Dedifferentiated amniotic fluid mesenchymal stem cell (primary cell): ENCODE results near the gene CIPC.

ENCODE experiments used
- DNase-seq: peaks from one replicate; pipeline ENCODE4 v3.0.0-alpha.2; 2016; ENCODE audit errors: extremely low spot score

Gene CIPC

DNA sequence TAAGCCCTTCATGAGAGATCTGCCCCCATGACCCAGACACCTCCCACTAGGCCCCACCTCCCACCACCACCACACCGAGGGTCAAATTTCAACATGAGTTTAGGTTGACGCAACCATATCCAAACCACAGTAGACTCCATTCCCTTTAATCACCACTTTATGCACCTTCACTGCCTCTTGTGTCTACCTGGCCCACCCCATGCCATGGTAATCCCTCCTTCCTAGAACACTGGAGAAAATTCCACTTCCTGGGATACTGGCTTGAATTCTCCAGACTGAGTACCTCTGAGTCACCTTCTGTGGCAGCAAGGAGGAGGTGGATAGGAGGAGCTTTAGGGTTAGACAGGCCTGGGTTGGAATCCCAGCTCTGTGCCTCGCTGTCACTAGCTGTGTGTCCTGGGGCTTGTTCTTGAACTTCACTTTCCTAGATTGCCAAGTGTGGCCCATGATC, 26.1 kb upstream of the CIPC start:
- no peak for DNase-seq

GRCh38 chr14:77074969-77075368, 23.1 kb upstream of the CIPC start:
- DNase-seq, result no peak

DNA sequence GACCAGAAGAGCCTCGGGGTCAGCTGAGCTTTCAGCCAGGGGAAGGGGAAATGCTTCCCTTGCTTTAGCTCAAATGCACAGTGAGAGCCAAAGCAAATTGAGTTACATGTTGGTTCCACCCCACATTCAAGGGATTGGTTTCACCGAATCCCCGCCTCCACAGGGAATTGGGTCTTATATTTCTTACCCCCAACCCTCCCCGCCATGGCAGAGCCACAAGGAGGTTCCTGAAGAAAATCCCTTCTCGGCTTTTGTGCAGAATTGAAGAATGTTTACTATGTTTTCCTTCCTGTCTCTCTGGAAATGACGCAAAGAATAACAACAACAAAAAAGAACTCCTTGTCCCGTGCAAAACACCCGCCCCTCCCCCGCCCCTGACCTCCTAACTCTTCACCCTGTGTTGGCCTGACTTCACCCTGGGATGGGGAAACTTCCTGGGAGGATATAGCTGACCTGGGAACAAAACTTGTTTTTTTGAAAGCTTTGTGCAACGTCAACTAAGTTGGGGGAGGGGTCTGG, 21.9 kb upstream of the CIPC start:
- DNase-seq, result peak; percentile 32

- DNase-seq, result no peak
Observed at GRCh38 chr14:77077040-77077439, 21.0 kb upstream of the CIPC start.

DNA sequence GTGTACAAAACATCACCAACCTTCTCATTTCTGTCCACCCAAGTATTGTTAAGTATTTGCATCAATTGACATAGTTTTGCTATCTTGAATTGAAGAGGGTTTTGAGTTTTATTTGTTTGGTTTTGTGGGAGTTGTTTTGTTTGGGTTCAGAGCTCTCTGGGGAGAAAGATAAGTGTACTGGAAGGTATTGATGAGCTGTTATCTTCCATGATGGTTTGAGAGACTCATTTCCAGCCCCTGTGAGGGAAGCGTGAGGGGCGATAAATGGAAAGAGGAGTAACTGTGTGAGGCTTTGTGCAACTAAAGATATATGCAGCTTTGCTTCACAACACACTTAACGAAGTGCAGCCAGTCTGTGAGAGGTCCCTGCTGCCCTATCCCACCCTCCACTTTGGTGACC, 15.7 kb upstream of the CIPC start:
- no peak for DNase-seq

DNA sequence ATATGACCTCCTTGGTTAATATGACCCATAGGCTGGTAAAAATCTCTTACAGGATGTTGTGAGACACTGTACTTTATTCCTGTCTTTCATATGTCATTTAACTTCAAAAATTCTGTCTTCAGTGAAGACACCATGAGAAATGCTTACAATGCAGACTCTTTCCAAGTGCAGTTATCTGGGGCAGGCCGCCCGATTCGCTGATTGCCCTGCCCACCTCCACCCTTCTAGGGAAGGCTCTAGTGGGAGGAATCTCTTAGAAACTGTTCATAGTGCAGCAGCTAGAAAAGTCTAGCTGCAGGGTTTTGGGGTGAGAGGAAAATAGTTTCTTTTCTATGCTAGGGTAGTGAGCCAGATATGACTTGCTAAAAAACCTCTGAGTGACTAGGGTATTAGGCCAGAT, 15.0 kb upstream of the CIPC start:
- no peak for DNase-seq

DNA sequence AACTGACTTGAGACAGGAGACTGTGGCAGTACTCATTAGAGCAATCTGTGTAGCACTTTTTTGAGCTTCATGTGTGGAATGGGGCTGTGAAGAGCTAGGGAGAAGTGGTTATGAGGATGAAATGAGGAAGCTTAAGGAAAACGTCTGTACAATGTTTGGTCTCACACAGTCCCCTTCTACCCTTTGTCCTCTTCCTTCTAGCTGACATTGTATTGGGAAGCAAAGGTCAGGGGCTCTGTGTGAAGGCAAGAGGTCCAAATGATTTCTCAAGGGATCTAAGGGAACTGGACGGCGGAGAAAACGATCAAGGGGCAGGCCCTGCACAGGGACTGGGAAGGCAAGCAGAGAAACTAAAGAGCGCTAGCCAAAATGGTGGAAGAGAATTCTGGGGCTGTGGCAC, 13.1 kb upstream of the CIPC start:
- no peak for DNase-seq

DNA sequence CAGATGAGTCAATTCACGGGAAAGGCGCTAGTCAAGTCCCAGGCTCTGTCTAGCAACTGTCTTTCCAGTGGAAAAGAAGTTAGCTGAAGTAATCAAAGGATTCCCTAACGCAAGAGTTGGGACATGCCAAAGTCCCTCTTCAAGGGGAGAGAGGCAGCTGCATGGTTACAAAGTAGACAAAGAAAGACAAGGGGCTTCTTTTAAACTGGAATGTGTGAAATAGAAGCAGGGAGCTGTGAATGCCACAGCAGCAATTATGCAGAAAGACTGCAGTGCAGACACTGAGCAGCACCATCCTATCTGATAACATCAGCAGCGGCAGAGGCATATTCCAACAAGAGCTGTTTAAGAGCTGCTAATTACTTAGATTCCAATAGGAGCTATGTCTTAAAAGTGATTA, 12.5 kb upstream of the CIPC start:
- no peak for DNase-seq

DNA sequence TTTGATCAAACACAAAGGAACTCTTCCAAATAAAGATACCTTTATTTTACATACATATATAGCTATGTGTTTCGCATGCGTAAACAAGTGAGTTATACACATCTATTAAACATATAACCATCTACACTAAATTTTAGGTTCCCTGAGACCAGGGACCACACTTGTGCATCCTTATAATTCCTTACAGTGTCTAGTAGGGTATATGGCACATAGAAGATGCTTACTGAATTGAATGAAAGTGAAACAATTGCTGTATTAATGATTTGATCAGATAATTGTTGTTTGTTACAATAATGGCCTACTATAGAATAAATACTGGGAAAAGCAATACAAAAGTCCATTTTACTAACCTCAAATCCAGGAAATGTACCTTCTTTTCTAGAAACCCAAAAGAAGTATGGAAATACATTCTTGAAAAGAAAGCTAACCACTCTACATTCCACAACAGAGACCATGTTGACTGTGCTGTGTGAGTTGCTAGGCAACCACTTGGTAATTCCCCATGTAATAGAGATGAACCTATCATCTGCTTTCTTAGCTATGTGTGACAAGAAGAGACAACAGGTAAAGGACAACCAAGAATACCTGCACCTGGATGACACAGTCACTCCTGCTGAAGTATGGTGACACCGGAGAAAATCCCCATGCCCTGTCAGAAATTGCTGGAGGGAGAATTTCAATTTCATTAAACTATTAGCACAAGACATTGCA, 11.9 kb upstream of the CIPC start:
- DNase-seq, result peak; percentile 21

DNA sequence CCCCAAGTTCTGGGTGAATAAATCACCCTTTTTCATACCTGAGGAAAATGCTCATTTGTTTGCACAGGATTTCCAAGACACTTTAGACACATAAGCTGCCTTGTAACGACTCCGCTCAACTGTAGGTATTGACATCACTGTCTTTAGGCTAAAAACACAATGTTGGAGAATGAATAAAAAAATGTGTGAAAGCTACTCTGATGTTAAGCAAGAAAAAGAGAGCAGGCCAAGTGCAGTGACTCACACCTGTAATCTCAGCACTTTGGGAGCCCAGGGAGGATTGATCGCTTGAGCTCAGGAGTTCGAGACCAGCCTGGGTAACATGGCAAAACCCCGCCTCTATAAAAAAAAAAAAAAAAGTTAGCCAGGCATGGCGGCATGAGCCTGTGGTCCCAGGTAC, 11.1 kb upstream of the CIPC start:
- DNase-seq, result no peak

DNA sequence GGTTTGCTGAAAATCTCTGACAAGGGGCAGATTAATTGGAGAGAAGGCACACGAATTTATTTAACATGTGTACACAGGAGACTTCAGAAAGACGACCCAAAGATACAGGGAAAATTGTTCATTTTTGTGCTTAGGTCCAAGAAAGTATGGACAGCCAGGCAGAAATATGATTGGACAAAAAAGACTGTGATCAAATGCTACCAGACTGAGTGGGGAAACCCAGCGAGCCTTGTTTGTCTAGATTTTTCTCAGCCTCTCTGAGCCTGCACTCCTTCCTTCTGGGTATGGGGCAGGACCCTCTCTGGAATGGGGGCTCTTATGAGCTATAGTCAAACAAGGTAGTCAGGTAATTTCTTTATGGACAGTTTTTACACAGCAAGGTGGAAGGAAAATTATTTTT, 10.4 kb upstream of the CIPC start:
- DNase-seq, result no peak

GRCh38 chr14:77088219-77088618, 9.8 kb upstream of the CIPC start:
- no peak for DNase-seq

DNA sequence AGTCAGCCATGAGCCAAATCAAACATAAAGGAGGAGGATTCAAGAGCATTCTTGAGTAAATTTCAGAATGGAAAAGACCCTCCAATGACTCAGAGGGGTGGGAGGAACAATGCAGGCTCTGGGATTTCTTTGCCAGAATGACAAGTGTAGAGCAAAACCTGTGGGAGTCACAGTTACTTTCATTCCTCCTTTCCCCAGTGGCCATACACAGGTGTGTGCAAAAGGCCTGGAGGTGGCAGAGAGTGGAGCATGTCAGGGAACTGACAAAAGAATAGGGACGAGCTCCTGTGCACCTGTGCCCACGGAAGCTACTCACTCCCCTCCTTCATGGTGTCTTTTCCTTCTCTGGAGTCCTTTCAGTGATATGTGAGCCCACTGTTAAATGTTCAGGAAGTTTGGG, 9.4 kb upstream of the CIPC start:
- DNase-seq, result no peak

DNA sequence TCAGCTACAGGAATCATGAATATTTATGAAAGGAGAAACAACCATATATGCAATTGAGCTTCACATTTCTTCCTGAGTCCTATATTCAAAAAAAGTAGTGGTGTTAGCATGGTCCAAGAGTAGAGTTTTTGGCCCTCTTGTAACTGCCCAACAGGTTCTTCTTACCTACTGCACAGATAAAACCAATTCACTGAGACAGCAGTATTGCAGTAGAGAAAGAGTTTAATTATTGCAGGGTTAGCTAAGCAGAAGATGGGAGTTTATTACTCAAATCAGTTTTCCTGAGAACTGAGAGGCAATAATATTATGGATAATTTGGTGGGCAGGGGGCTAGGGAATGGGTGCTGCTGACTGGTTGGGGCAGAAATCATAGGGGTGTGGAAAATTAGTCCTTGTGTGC, 6.5 kb upstream of the CIPC start:
- DNase-seq, result no peak

- no peak for DNase-seq
Observed at GRCh38 chr14:77092676-77093075, 5.4 kb upstream of the CIPC start.

DNA sequence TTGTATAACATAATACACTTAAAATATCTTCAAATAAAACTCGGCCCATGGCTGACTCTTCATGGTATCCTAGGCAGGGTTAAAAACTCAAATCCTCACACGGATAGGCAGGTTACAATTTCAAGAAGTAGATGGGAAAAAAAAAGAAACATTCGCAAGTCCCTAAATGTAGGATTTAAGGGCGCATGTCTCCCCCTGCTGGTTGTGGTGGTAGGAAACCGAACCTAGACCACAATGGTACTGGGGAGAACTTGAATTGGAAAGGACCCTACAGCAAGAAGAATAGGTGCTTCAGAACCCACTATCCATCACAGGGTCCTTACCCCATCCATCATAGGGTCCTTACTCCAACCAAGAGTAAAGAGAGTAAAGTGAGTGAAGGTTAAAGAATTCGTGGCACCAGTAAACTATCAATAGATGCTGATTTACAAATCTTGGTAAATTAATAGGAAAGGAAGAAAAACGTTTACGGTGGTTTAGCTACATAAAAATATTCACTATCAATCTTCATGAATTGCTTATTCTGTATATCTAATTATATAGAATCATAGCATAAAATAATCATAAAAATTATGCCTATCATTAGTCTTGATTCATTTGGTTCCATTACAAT, 3.3 kb upstream of the CIPC start:
- DNase-seq, result peak; percentile 83

- no peak for DNase-seq
Observed at GRCh38 chr14:77097006-77097699, 905 bp upstream of the CIPC start.

- no peak for DNase-seq
Observed at GRCh38 chr14:77098529-77099353, 683 bp downstream of the CIPC start.

DNA sequence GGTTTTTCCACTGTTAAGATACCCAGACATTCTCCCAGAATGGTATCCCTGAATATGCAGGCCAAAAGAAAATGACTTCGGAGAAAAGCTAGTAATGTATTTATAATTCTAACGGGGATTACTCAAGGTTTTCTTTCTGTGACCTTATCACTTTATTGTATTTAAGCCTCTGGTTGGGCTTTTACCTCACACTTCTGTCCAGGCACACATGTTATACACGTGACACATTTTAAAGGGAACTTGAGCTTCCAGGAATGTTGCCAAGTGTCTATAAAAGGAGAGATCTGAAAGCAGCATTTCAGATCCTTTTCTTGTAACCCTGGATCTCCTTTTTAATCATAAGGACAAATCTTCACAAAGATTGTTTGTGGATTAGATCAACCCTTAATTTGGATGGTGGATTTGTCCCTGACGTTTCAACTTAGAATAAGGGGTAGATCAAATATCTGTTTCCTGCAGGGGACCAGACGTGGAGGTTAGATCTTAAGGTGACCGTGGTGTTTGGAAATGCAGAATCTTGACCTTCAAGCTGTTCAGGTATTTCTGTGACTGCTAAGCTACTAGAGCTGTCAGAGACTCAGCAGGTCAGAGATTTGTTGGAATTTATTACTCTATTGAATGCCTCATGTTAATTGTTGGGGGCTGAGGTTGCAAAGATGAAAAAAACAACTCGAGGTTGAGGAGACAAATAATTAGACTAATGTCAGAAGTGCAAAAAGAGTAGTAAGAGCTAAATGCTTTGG, 1.5 kb downstream of the CIPC start:
- DNase-seq, result peak; percentile 66

DNA sequence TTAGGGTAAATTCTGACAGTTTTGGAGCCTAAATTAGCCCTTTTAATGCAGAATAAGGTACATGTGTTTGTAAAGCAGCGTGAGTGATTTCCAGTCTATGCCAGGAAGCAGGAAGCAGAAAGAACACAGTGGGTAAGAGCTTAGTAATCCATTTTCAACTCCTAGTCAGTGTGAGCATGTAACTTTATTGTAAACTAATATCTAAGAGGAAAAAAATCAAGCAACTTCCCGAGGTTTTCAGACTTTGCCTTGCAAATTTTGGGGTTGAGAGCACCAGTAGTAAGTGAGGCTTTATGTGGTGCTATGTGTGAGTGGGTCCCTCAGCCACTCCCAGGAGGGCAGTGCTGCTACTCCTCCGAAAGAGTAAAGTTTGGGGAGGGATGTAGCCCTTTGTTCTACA, 2.9 kb downstream of the CIPC start:
- DNase-seq, result no peak

GRCh38 chr14:77102154-77102553, 4.1 kb downstream of the CIPC start:
- no peak for DNase-seq
